ENCODE data around the gene MINDY3. TPM values are rescaled to one million over a fixed set of nuclear protein-coding genes. Genes with fewer than 3 reads are reported as not detected.

MINDY3 gene
- total and polyA plus RNA-seq, 2 donors from 2014 or later: 22.2 to 31.5 TPM

GRCh38 chr10:15739254-15739970 is 120.9 kb downstream of the MINDY3 start:
- FAIRE-seq (no peak), DNase-seq (peak in 1 of 5 donors; percentile 71)
- Histone ChIP-seq H3K9ac (ENCODE audit: low read length in 3 of 3) (no peak overlapping the region), H3K36me3 (ENCODE audit: control insufficient read depth in 2 of 3, insufficient read depth in 3 of 3, low read length in 3 of 3) (no peaks in the 10 kb centered on the region), H3K9me3 (ENCODE audit: control insufficient read depth in 2 of 3, insufficient read depth in 1 of 3, low read length in 3 of 3) (no peaks in the 10 kb centered on the region), H3K4me1 (ENCODE audit: control insufficient read depth in 2 of 3, insufficient read depth in 2 of 3, low read depth in 1 of 3, low read length in 3 of 3) (no peaks in the 10 kb centered on the region), H3K27me3 (ENCODE audit: control insufficient read depth, insufficient read depth, low read length) (no peaks in the 10 kb centered on the region), H3K27ac (ENCODE audit: low read depth in 2 of 2, low read length in 2 of 2) (no peak overlapping the region), H3K4me3 (ENCODE audit: low read length in 3 of 3) (no peak overlapping the region)
- TF ChIP-seq CTCF (IDR thresholded peaks at IDR 0.05; ENCODE audit: borderline replicate concordance, extremely low read depth, insufficient read depth): no peak
- intact Hi-C loops (cut with DNase I): no loop called here

GRCh38 chr10:15738270-15738925 is 121.9 kb downstream of the MINDY3 start:
- Histone ChIP-seq H3K4me3 (ENCODE audit: low read length in 3 of 3) (no peak overlapping the region), H3K4me1 (ENCODE audit: control insufficient read depth in 2 of 3, insufficient read depth in 2 of 3, low read depth in 1 of 3, low read length in 3 of 3) (no peaks in the 10 kb centered on the region), H3K9ac (ENCODE audit: low read length in 3 of 3) (no peak overlapping the region), H3K36me3 (ENCODE audit: control insufficient read depth in 2 of 3, insufficient read depth in 3 of 3, low read length in 3 of 3) (no peaks in the 10 kb centered on the region), H3K27me3 (ENCODE audit: control insufficient read depth, insufficient read depth, low read length) (no peaks in the 10 kb centered on the region), H3K9me3 (ENCODE audit: control insufficient read depth in 2 of 3, insufficient read depth in 1 of 3, low read length in 3 of 3) (no peaks in the 10 kb centered on the region), H3K27ac (ENCODE audit: low read depth in 2 of 2, low read length in 2 of 2) (no peak overlapping the region)
- intact Hi-C loops (cut with DNase I): no loop called here
- FAIRE-seq (no peak), DNase-seq (peak in 2 of 5 donors; percentile 67 to 94)
- no peak for TF ChIP-seq CTCF (IDR thresholded peaks at IDR 0.05; ENCODE audit: borderline replicate concordance, extremely low read depth, insufficient read depth)

GRCh38 chr10:15737656-15738055 is 122.7 kb downstream of the MINDY3 start:
- Histone ChIP-seq H3K4me3 (ENCODE audit: low read length in 3 of 3) (no peak overlapping the region), H3K4me1 (ENCODE audit: control insufficient read depth in 2 of 3, insufficient read depth in 2 of 3, low read depth in 1 of 3, low read length in 3 of 3) (no peaks in the 10 kb centered on the region), H3K9me3 (ENCODE audit: control insufficient read depth in 2 of 3, insufficient read depth in 1 of 3, low read length in 3 of 3) (no peaks in the 10 kb centered on the region), H3K27ac (ENCODE audit: low read depth in 2 of 2, low read length in 2 of 2) (no peak overlapping the region), H3K27me3 (ENCODE audit: control insufficient read depth, insufficient read depth, low read length) (no peaks in the 10 kb centered on the region), H3K9ac (ENCODE audit: low read length in 3 of 3) (no peak overlapping the region), H3K36me3 (ENCODE audit: control insufficient read depth in 2 of 3, insufficient read depth in 3 of 3, low read length in 3 of 3) (no peaks in the 10 kb centered on the region)
- DNase-seq (no peak), FAIRE-seq (no peak)
- TF ChIP-seq CTCF (IDR thresholded peaks at IDR 0.05; ENCODE audit: borderline replicate concordance, extremely low read depth, insufficient read depth): no peak
- intact Hi-C loops (cut with DNase I): no loop called here
